Endothelial cell of umbilical vein (primary cell): ENCODE results near the gene AGA. TPM values are rescaled to one million over a fixed set of nuclear protein-coding genes. Genes with fewer than 3 reads are reported as not detected.

Experiments
- BruUV-seq: library from RNA; stranded (reverse); fragments of 400-500 nt; replicated peaks from 2 replicates; lab custom pipeline; 2021; lab: Mats Ljungman, UMichigan
- CTCF ChIA-PET: fragments of 300-600, 350-600 bp; sonication (Branson Sonifier 250); formaldehyde crosslinking; loops from one replicate; lab custom pipeline; 2021; ENCODE audit warnings: antibody characterized with exemption, inconsistent platforms; lab: Charles Lee
- POLR2A ChIA-PET: fragments of 300-600, 350-600 bp; sonication (Branson Sonifier 250); formaldehyde crosslinking; loops from one replicate; lab custom pipeline; 2021; ENCODE audit warnings: antibody characterized with exemption, inconsistent platforms; lab: Charles Lee
- DNase-seq: peaks from one replicate; pipeline ENCODE4 v3.0.0-alpha.2; 2011; ENCODE audit warnings: low read depth, low spot score
- FAIRE-seq: peaks from 2 replicates; lab custom pipeline; 2011; peaks lifted over from hg19 to GRCh38; lab: Jason Lieb, UNC
- H2AFZ ChIP-seq: 2 replicates; pipeline ENCODE4 v1.6.0; 2012; ENCODE audit warnings: low read depth, low read length, control low read depth, inconsistent platforms
- H3K27ac ChIP-seq: 2 replicates; pipeline ENCODE4 v1.5.1; 2011; ENCODE audit warnings: low read depth, mild to moderate bottlenecking, control low read depth, low read length, moderate library complexity; ENCODE audit not compliant: insufficient read depth
- H3K27me3 ChIP-seq, 2 experiments: 2 replicates each; pipeline versions ENCODE4 v1.6.0 to v1.6.1; 2011; ENCODE audit warnings: low read length in 2 of 2, mixed read lengths in 1 of 2; ENCODE audit not compliant: control insufficient read depth in 2 of 2, insufficient read depth in 2 of 2
- H3K36me3 ChIP-seq, 2 experiments: 2 replicates in 1 of 2; 3 replicates in 1 of 2; pipeline ENCODE4 v1.5.1; 2011; ENCODE audit warnings: low read length in 2 of 2, mild to moderate bottlenecking in 1 of 2, moderate library complexity in 1 of 2; ENCODE audit not compliant: control insufficient read depth in 2 of 2, insufficient read depth in 2 of 2; ENCODE audit errors: extremely low read depth in 1 of 2
- H3K4me1 ChIP-seq: 3 replicates; pipeline ENCODE4 v1.5.1; 2011; ENCODE audit warnings: mild to moderate bottlenecking, low read length; ENCODE audit not compliant: control insufficient read depth, insufficient read depth; ENCODE audit errors: extremely low read depth
- H3K4me2 ChIP-seq: 2 replicates; pipeline ENCODE4 v1.6.1; 2011; ENCODE audit warnings: low read length, control low read depth, mixed read lengths; ENCODE audit not compliant: insufficient read depth
- H3K4me3 ChIP-seq, 3 experiments: fragments of 200-600 bp in 1 of 3; sonication (generic), shearing (Covaris generic) in 1 of 3; replicated peaks in 1 of 3; 2 replicates each; pipeline ENCODE4 v1.5.1; 2011 to 2016; ENCODE audit warnings: control low read depth in 3 of 3, low read length in 3 of 3, mild to moderate bottlenecking in 2 of 3, inconsistent platforms in 1 of 3, low read depth in 1 of 3, moderate library complexity in 1 of 3; ENCODE audit not compliant: insufficient read depth in 1 of 3
- H3K79me2 ChIP-seq: 2 replicates; pipeline ENCODE4 v1.6.0; 2012; ENCODE audit warnings: low read length, inconsistent platforms; ENCODE audit not compliant: control insufficient read depth, insufficient read depth
- H3K9ac ChIP-seq: replicated peaks from 2 replicates; pipeline ENCODE3; 2011; ENCODE audit warnings: low read length, control low read depth; ENCODE audit not compliant: insufficient read depth; ENCODE audit errors: extremely low read depth
- H3K9me1 ChIP-seq: replicated peaks from 3 replicates; pipeline ENCODE4 v1.6.0; 2011; ENCODE audit warnings: mild to moderate bottlenecking, low read length; ENCODE audit not compliant: control insufficient read depth, insufficient read depth; ENCODE audit errors: extremely low read depth
- H3K9me3 ChIP-seq: replicated peaks from 2 replicates; pipeline ENCODE4 v1.5.1; 2012; ENCODE audit warnings: low read length, inconsistent platforms; ENCODE audit not compliant: control insufficient read depth, insufficient read depth
- H4K20me1 ChIP-seq: replicated peaks from 2 replicates; pipeline ENCODE3; 2011; ENCODE audit warnings: mild to moderate bottlenecking, low read length; ENCODE audit not compliant: control insufficient read depth, insufficient read depth; ENCODE audit errors: extremely low read depth
- CTCF ChIP-seq, 2 donors: IDR thresholded peaks; 1 replicate in 1 of 2; 2 replicates in 1 of 2; pipeline ENCODE4 v1.5.1; 2011; ENCODE audit warnings: low read length in 2 of 2, mild to moderate bottlenecking in 2 of 2, moderate library complexity in 2 of 2, control low read depth in 1 of 2, inconsistent platforms in 1 of 2, low read depth in 1 of 2; ENCODE audit not compliant: insufficient read depth in 1 of 2; ENCODE audit errors: extremely low read depth in 1 of 2
- EZH2 ChIP-seq: IDR thresholded peaks from 2 replicates; pipeline ENCODE4 v1.6.1; 2012; ENCODE audit warnings: borderline replicate concordance, low read depth, mild to moderate bottlenecking, moderate library complexity, low read length, inconsistent platforms; ENCODE audit not compliant: severe bottlenecking
- FOS ChIP-seq: IDR thresholded peaks from 2 replicates; pipeline ENCODE4 v1.6.1; 2011; ENCODE audit warnings: mild to moderate bottlenecking, low read length, moderate library complexity, borderline replicate concordance; ENCODE audit not compliant: insufficient read depth
- GATA2 ChIP-seq: IDR thresholded peaks from 2 replicates; pipeline ENCODE4 v1.7.0; 2011; ENCODE audit warnings: low read depth, mild to moderate bottlenecking, moderate library complexity, mixed read lengths, low read length; ENCODE audit not compliant: insufficient read length, insufficient read depth
- JUN ChIP-seq: IDR thresholded peaks from 2 replicates; pipeline ENCODE4 v1.6.1; 2011; ENCODE audit warnings: borderline replicate concordance, low read depth; ENCODE audit not compliant: insufficient read length, insufficient read depth
- MYC ChIP-seq: IDR thresholded peaks from one replicate; pipeline ENCODE4 v1.6.1; 2011; ENCODE audit warnings: mild to moderate bottlenecking, low read depth, low read length
- POLR2A ChIP-seq: IDR thresholded peaks from 2 replicates; pipeline ENCODE4 v1.6.1; 2012; ENCODE audit warnings: low read depth, mild to moderate bottlenecking, control low read depth, low read length
- POLR2AphosphoS5 ChIP-seq: IDR thresholded peaks from 2 replicates; pipeline ENCODE4 v1.6.1; 2012; ENCODE audit warnings: low read depth, mild to moderate bottlenecking, control low read depth, low read length, moderate library complexity; ENCODE audit not compliant: insufficient read depth
- dilution Hi-C: fragments of 300-500 bp; cut with MboI; formaldehyde crosslinking; loops from one replicate; pipeline ENCODE4 v1.15.0; 2019; ENCODE audit warnings: low sequenced_read_pairs; ENCODE audit not compliant: extremely low pct_ligation_motif_present
- intact Hi-C: fragments of 100-400 bp; cut with micrococcal nuclease; formaldehyde crosslinking; loops from one replicate; pipeline ENCODE4 v1.10.0; 2022
- polyA plus RNA-seq, 4 experiments: library from polyadenylated mRNA; depleted of rRNA in 3 of 4; stranded (reverse) in 3 of 4; unstranded in 1 of 4; fragments of >200 nt; gene quantifications; 2 replicates each; pipeline versions ENCODE4 v1.2.1 to v1.2.3, GENCODE V29; 2011 to 2012; ENCODE audit warnings: missing spikeins in 1 of 4
- total RNA-seq: library from RNA; stranded (reverse); gene quantifications from 2 replicates; pipeline ENCODE4 v1.2.3, GENCODE V29; 2021
- TF ChIP-seq, protein P1 (sequence below): IDR thresholded peaks from 2 replicates; pipeline ENCODE4 v1.6.1; 2011; ENCODE audit not compliant: insufficient read depth, insufficient read length

AGA gene
- total and polyA plus RNA-seq, 2 donors (not counting 3 experiments of a cell fraction or from before 2014, with no cell fraction given): 14.1 to 16.9 TPM

DNA sequence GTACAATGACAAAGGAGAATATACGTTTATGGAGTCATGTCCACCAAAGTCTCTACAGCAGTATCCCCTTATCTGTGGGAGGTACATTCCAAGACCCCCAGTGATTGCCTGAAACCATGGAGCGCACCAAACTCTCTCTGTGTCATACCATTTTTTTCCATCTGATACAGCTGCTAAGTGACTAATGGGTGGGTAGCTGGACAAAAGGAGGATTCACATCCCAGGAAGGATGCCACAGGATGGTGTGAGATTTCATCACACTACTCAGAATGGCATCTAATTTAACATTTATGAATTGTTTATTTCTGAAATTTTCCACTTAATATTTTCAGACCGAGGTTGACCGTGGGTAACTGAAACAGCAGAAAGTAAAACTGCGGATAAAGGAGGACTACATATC, 49.8 kb upstream of the AGA start:
- Histone ChIP-seq H3K9me3 (no peaks in the 10 kb centered on the region), H3K27me3 (no peaks in the 10 kb centered on the region), H3K36me3 (no peaks in the 10 kb centered on the region), H3K79me2 (no peaks in the 10 kb centered on the region), H3K4me3 (no peak overlapping the region), H3K9ac (no peak overlapping the region), H3K4me2 (no peak overlapping the region), H3K4me1 (no peaks in the 10 kb centered on the region), H3K9me1 (no peaks in the 10 kb centered on the region), H3K27ac (no peak overlapping the region), H2AFZ (no peak overlapping the region), H4K20me1 (no peaks in the 10 kb centered on the region)
- dilution Hi-C loops (no loop called here), intact Hi-C loops (no loop called here)
- TF ChIP-seq MYC (no peak), EZH2 (no peak), CTCF (IDR thresholded peaks at IDR 0.05; ENCODE audit: extremely low read depth in 1 of 2, insufficient read depth in 1 of 2, low read depth in 1 of 2, low read length in 2 of 2) (no peak), JUN (no peak), POLR2AphosphoS5 (no peak), GATA2 (no peak), POLR2A (no peak), FOS (no peak)
- TF ChIP-seq, protein P1, sequence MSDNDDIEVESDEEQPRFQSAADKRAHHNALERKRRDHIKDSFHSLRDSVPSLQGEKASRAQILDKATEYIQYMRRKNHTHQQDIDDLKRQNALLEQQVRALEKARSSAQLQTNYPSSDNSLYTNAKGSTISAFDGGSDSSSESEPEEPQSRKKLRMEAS: no peak
- no peak for FAIRE-seq
- BruUV-seq: no TSS peak
- DNase-seq: no peak
- ChIA-PET POLR2A (no interaction called here), CTCF (no interaction called here)
